ENCODE results near the gene ABLIM2.

ABLIM2 gene

DNA sequence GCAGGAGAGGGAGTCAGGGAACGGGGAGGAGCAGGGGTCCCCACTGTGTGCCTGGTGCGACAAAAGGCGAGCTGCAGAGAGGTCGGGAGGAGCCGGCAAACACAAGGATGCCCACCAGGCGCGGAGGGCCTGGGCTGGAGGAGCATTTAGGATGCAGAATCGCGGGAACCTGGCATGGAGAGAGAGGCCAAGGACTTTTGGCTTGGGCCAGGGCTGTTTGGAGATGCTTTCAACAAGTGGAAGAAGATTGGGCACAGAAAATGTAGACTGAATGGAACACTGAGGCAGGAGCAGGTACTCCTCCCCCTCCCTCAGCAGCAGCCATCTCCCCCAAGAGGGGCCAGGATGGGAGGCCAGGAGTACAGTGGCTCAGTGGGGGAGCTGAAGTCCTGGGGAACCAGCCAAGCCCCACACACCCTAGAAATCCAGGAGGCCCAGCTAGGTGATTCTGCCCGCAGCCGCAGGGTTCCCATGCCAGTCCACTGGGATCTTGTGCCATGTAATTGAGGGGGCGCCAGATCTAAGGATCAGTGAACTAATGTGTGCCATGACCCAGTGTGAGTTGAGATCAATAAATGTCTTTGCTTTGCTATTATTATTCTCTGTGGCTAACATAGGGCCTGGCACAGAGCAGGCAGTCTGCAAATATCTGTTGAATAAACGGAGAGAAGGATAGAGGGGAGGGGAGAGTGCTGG is 1.1 kb upstream of the ABLIM2 start:
- DNase-seq (ENCODE audit: low read depth in 1 of 2, low spot score in 1 of 2) = no peak

DNA sequence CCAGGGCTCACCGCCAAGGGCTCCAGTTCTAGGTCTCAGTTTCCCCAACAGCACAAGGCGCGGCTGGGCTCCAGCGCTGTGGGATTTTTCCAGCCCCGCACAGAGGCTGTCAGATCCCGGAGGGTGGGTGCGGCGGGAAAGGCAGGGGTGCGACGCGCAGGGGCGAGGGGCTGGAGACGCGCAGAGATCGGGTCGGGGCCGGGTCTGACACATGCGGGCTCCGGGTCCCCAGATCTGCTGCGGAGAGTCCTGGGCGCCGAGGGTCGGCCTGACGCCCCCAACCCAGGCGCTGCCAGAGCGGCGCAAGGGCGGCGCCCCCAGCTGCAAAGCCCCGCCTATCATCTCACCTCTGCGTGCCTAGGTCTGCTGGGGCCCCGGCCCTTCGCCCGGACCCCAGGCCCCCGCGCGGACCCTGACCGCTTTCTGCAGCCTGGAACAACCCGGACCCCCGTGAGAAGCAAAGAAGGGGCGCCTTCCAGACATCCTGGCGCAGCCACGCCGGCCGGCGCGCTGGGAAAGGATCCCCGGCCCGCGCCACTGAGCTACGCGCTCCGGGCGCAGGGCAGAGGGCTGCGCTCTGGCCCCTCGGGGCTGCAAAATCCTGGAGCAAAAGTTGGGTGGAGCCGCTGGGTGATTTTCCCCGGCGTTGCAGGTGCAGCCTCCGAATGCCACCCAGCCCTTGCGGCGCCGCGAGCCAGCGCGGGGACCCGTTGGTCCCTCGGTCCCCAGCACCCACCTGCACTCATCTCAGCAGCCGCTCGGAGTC is 486 bp downstream of the ABLIM2 start:
- DNase-seq (ENCODE audit: low read depth in 1 of 2, low spot score in 1 of 2) = no peak

DNA sequence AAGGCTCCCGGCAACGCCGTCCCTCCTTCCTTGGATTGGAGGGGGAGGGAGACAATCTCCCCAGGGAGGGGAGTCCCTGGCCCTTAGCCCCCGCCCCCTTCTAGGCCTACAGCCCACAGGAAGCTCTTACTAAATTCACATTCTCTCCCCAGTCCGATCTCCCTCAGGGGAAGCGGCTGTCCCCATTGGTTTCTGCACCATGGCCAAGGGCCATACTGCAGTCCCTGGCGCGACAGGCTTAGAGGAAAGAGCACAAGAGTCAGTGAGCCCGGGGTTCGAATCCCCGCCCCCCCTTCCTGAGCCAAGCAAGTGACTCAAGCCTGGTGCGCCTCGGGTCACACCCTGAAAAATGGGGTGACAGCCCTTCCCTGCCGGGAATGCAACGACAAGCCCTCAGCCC is 1.1 kb downstream of the ABLIM2 start:
- DNase-seq (ENCODE audit: low read depth in 1 of 2, low spot score in 1 of 2) = no peak

DNA sequence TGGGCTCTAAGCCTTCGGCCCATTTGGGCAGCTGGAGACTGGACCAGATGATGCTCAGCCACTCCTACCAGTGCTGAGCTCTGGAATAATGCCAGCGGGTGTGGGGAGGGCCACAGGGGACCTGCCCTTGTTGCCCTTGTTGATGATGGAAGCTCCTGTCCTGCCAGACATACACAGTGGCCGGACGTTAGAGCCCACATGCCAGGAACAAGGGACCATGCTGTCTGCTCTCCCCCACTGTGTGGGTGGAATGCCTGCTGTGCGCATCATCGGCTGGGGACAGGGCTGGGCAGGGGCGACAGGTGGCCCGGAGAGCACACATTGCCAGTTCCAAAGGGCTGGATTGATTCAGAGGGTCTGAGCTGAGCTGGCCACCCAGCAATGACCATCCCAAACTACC is 2.0 kb downstream of the ABLIM2 start:
- DNase-seq (ENCODE audit: low read depth in 1 of 2, low spot score in 1 of 2) = no peak

DNA sequence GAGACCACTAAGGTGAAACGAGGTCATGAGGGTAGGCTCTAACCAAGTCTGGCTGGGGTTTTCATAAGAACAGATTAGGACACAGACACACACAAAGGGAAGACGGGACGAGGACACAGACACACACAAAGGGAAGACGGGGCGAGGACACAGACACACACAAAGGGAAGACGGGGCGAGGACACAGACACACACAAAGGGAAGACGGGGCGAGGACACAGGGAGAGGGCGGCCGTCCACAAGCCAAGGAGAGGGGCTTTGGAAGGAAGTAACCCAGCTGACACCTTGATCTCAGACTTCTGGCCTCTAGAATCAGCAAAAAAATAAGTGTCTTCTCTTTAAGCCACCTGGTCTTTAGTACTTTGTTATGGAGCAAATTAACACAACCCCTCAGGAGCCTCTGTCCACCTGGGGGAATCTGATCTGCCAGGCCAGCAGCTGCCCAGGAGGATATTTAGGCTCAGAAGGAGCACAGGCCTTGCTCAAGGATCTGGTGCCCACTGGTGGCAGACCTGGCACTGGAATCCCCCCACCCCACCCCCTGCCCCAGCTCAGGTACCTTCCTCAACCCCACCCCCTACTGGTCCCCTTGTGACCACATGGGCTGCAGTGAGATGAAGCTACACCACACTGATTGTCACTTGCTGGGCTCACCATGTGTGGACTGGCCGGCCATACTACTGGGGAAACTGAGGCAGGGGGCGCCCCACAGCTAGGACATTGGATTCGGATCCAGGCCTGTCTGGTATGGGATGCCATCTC is 2.8 kb downstream of the ABLIM2 start:
- no peak for DNase-seq (ENCODE audit: low read depth in 1 of 2, low spot score in 1 of 2)

DNA sequence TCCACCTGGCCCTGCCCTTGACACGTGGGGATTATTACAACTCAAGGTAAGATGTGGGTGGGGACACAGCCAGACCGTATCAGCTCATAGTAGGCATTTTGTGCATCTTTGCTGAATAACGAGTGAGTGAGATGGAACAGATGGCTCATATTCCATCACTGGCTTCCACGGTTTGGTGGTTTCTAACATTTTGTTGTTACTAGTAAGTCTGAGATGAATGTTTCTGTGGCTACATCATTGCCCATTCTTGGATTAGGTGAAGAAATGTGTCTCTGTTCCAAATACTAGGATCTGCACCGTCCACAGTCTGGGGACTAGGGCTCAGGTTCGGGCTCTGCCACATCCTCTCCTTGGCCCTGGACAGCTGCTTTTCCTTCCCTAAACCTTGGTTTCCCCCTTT is 3.6 kb downstream of the ABLIM2 start:
- DNase-seq (ENCODE audit: low read depth in 1 of 2, low spot score in 1 of 2) = no peak

DNA sequence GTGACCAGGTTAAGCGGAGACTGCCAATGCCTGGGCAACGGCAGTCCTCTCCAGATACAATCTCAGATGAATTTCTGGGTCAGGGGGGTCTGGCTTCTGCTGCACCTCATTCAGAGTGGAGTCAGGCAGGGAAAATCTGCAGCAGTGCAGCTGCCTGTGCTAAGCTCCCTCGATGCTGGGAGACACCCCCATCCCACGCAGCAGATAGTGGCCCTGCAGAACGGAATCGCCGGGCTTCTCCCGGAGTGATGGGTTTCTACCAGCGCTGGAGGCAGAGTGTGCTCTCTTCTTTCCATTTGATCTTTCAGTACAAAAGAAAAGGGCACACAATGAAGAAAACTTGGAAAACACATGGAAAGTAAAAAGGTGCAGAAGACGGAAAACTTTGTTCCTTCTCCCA is 5.2 kb downstream of the ABLIM2 start:
- DNase-seq (ENCODE audit: low read depth in 1 of 2, low spot score in 1 of 2) = no peak

DNA sequence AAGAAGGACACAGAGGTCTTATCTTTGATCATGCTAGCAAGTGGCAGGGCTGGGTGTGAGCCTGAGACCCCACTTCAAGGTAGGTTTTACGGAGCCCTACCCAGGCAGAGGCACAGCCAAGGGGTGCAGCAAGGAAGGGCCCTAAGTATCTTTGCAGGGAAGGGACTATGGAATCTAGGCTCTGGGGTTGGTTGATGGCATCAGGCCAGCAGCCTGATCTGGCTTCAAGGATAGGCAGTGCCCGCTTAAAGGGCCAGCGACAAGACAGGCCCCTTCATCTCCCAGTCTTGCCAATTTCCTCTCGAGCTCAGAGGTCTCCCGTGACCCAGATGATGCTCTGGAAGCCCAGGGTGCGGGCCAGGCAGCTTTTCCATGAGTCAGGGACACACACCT is 5.8 kb downstream of the ABLIM2 start:
- no peak for DNase-seq (ENCODE audit: low read depth in 1 of 2, low spot score in 1 of 2)

DNA sequence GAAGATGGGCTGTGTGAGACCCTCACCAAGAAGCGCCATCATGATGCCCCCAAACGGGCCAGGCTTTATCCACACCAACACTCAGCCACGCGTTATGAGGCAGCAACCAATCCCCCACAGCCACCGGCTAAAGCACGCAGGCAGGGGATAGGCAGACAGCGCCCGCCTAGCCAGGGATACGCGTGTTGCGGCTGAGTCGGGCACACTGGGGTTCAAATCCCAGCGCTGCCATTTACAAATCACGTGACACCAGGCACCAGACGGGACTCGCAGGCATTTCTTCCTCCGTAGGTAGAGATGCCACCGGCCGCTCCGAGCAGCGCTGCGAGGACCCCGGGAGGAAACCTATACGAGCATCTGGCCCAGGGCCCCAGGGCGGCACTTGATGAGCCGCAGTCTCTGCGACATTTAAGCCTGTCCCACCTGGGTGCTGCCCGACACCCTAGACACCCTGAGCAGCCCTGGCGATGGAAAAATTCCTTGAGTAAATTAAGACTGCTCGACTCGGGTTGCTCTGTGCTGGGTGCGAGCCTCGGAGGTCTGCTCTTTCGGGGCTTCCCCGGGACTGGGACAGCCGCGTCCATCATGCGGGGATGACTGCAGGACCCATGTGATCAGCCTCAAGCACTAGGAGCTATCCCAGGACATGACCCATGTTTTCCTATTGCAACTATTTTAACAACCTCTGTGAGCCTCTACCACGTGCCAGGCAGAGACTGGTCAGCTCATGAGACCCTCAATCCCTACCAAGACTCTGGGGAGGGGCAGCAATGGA is 6.3 kb downstream of the ABLIM2 start:
- DNase-seq (ENCODE audit: low read depth in 1 of 2, low spot score in 1 of 2) = no peak

DNA sequence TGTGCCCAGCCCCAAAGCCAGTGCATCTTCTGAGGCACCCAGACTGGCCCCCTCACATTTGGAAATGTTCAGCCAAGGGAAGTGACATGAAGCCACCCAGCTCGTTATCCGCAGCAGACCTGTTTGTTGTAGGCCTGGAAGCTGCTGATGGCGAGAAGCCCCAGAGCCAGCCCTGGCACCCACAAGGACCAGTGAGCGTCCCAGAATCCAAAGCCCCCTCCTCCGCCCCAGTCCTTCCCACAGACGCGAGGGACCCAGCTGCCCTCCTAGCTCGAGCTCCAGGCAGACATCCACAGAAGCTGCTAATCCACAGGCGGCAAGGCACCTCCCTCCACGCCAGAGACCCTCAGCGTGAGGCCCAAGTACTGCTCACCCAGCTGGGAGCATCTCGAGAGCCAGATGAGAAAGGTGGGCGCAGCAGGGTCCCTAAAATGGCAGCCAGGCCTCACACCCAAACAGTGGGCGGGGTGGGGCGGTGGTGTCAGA is 7.4 kb downstream of the ABLIM2 start:
- no peak for DNase-seq (ENCODE audit: low read depth in 1 of 2, low spot score in 1 of 2)

DNA sequence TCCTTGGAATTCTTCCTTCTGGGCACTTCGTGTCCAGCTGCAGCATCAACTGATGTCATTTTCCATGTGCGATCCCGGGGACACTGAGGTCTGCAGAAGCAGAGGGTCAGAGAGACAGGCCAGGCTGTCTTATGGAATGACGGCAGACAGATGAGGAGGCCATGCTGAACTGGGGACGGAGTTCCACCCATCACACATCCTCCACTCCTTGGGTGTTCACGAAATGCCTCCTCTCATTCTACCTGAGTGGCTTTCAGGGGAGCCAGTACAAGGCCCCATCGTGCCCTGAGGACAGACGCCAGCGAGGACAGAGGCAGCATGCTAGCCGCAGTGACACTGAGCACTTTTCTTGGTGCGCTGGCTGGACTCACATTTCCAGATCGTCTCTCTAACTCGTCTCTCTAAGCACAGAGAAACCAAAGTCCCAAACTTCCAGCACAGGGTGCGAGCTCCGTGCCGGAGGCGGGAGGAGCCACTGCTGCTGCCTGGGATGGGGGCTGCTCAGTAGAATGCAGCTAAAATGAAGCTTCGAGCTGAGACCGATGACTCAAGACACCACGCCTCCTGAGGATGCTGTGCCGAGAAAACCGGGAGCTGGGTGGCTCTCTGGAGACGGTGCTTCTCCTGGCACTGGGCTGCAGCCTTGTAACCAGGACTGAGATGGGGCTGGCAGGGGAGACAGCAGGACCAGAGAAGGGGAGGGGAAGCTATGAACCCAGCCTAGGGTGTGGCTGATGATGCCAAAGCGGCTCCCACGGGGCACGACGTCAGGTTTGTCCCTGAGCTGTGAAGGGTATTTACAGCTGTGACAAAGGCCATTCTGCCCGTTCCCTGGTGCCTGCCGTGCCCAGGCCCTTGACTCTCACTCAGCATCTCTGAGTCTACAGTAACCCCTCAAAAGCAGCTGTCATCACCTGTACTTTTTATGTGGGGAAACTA is 8.2 kb downstream of the ABLIM2 start:
- DNase-seq (ENCODE audit: low read depth in 1 of 2, low spot score in 1 of 2) = no peak

DNA sequence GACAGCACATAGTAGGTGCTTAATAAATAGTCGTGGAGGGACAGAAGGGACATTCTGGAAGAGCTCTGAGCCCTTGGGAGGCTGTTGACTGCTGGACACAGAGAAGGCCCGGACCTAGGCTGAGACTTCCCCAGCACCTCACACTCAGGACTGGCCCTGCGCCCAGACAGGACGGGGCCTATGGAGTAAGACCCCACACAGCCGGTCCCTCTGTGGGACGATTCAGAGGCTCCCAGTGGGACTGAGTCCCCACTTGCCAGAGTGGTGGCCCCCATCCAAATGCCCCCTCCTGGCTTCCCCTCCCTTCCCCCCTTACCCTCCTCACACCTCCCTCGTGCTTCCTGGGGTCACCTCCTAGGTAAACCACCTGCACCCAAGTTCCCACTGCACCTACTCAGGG is 8.9 kb downstream of the ABLIM2 start:
- no peak for DNase-seq (ENCODE audit: low read depth in 1 of 2, low spot score in 1 of 2)

DNA sequence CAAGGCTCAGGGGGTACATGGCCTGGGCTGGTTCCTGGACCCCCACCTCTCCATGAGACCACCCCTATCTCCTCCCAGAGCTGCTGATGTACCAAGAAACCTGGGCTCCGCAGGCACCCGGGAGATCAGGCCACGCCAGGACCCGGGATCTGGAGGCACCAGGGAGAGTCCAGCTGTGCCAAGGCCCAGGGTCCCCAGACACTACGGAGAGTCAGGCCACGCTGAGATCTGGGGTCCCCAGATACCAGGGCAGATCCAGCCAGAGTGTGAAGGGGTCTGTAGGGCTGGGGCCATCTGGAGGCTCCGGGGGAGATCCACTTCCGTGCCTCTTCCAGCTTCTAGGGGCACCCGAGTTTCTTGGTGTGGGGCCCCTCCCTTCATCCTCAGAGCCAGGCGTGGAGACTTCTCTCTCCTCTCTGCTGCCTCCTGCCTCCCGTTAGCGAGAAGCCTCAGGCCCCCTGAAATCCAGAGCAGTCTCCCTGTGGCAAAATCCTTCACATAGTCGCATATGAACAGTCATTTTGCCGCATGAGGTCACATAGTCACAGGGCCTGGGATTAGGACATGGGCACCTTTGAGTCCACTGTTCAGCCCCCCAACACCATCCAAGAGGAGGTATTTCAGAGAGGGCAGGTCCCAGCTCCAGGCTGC is 9.7 kb downstream of the ABLIM2 start:
- DNase-seq (ENCODE audit: low read depth in 1 of 2, low spot score in 1 of 2) = no peak

DNA sequence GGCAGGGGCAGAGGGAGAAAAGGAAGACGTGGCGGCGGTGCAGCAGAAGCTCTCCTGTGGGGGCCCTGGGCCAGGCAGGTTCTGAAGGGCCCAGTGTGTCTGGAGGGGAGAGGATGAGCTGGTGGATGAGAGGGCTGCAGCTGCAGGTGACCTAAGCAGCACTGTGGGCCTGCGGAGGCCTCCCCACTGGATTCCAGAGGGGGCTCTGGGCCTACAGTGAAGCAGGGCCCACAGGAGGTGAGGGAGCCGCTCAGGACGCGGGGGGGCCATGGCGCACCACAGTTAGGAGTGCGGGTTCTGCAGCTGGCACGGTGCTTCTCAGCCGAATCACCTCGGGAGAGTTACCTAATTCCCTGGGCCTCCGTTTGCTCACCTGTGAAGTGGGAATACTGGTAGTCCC is 10.5 kb downstream of the ABLIM2 start:
- no peak for DNase-seq (ENCODE audit: low read depth in 1 of 2, low spot score in 1 of 2)

DNA sequence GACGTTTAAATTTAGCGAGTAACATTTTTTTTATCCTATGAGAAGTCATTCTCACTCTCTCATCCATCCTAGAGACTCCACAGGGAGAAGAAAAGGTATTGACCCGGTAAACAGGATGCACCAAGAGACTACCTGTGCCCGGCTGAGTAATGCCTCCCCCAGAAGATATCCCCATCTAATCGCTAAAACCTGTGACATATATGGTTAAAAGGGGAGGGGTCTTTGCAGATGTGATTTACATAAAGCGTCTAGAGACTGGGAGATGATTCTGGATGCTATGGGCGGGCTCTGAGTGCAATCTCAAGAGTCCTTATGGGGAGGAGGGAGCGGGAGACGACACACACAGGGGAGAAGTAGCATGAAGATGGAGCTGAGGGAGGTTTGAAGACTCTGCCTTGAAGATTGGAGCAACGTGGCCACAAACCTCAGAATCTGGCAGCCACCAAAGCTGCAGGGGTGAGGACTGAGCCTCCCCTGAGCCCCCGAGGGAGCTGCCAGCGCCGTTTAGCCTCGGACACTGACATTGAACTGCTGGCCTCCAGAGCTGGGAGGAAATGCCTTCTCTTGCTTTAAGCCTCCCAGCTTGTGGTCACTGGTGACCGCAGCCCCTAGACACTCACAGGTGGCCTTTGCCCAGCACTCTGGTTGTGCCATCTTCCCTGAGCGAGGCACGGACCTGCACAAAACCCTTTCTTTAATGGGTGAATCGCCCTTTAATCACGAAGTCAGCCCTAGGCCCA is 11.2 kb downstream of the ABLIM2 start:
- DNase-seq (ENCODE audit: low read depth in 1 of 2, low spot score in 1 of 2) = no peak

DNA sequence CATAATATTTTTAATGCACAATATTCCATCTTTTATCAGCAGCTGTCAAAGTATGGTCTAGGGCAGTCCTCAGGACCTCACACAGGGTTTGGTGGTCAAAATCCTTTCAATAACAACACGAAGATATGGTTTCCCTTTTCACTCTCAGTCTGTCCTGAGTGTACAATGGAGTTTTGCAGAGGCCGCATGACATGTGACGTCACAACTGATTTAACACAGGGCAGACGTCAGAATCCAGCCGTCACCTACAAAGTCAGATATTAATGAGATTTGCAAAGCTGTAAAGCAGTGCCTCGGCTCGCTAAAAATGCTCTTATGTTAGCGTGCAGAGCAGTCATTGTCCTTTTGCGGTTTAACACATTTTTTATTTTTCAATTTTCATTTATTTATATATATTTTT is 12.5 kb downstream of the ABLIM2 start:
- DNase-seq (ENCODE audit: low read depth in 1 of 2, low spot score in 1 of 2) = no peak

DNA sequence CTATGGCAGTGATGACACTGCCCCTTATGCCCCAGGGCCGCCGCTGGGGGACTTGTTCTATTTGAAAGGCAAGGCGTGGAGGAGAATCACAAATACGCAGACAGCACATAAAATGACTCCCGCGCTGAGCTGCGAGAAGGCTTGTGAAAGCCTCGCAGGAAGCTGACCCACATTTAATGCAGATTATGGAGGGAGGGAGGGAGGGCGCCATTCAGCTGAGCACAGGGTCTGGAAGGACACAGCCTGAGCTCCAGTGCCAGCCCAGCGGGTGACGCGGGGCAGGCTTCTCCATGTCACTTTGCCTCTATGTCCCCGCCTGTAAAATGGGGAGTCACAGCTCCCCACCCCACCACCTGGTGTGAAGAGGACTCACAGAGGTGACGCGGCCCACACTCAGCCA is 14.3 kb downstream of the ABLIM2 start:
- no peak for DNase-seq (ENCODE audit: low read depth in 1 of 2, low spot score in 1 of 2)

DNA sequence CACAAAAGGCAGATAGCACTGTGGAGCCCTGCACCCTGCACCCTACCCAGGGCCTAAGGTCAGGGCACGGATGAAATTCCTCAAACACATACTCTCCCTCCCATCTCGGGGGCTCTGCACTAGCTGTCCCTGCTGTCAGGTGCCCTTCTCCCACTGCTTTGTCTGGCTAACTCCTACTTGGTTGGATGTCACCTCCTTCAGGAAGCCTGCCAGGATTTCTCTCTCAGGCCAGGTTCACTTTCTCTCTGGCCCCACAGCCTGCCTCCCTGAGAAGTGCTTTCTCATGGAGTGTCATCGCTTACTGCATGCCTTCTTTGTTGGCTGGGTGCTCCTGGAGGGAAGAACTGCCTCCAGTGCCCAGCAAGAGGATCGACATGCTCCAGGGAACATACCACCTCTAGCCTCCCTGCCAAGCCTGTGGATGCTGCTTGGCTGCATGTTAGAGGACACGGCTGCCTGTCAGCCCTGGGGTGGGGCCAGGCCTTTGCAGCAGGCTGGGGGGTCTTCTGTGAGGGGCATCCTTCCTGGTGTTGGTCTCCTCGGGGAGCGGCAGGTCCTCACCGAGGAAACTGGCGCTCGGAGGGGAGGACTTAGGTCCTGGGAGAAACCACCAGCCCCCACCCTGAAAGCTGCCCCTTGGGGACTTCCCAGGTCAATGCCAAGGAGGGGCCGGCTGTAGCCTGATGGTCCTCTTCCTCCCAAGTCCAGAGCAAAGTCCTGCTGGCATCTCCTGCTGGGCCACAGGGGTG is 15.0 kb downstream of the ABLIM2 start:
- DNase-seq (ENCODE audit: low read depth in 1 of 2, low spot score in 1 of 2) = no peak

Data from stimulated activated CD4-positive, alpha-beta T cell treated with anti-CD3 and anti-CD28 coated beads, Interleukin-15, amount 100 ng/mL, for 1 hour (primary cell).